HG03520 (cell line): ENCODE measurements around the gene NPHP4.

Source experiments
- ATAC-seq: cut with Tn5 transposase; IDR thresholded peaks from one replicate; pipeline ENCODE4 v1.9.1; 2021; ENCODE audit warnings: mild to moderate bottlenecking, moderate library complexity; ENCODE audit not compliant: unreplicated experiment

NPHP4 gene

DNA sequence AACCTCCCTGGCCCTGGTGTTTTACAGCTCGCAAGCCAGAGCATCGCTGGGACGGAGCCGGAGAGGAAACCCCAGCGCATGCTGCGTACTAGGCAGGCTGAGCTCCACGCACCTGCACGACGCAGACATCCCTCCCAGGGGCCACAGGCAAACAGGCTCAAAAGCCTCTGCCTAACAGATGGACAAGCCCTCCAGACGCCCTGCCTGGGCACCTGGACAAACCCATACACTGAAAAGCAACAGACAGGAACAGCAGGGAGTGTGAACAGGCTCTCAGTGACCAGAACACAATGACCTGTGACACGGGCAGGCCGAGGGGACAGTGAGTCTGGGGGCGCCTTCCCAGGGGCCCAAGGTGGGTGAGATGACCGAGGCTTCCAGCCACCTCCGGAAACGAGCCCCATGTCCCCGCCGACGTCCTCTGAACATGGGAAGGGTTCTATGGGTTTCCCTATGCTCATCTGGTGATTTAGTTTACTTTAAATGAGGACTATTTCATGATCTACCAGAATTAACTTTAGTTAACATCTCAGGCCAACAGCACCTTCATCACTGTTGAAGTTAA, 40.3 kb downstream of the NPHP4 start:
- ATAC-seq = no peak

DNA sequence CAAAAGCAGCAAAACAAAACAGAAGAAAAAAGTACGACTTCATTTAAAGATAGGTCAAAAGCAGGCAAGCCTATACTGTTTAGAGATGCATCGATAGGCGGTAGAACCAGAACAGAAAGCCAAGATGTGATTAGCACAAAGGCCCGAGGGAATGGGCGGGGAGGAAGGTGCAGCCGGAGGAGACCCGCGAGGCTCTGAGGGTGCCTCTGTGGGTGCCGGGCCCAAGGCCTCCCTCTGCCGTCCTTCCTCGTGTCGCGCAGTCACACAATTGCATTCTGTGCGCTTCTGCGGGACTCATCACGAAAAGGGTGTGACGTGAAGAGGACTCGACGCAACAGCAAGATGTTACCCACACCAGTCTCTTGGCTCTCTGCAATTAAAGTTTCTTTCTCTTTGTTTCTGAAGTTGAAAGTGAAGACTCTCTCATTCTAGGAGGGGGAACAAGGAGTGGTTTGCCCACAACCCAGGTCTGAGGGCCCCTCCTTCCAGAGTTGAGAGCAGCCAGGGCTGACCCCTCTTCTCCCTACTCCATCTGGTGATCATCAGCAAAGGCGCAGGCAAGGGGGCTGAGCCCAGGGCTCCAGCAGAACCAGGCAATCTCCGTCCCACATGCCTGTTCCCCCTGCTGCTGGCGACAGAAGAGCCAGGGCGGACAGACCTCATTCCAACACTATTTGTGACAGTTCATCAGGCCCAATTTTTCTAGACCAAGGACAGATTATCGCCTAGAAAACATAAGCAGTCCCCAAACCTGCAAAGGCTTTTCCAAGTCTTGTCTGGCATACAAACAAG, 41.0 kb downstream of the NPHP4 start:
- ATAC-seq = no peak

DNA sequence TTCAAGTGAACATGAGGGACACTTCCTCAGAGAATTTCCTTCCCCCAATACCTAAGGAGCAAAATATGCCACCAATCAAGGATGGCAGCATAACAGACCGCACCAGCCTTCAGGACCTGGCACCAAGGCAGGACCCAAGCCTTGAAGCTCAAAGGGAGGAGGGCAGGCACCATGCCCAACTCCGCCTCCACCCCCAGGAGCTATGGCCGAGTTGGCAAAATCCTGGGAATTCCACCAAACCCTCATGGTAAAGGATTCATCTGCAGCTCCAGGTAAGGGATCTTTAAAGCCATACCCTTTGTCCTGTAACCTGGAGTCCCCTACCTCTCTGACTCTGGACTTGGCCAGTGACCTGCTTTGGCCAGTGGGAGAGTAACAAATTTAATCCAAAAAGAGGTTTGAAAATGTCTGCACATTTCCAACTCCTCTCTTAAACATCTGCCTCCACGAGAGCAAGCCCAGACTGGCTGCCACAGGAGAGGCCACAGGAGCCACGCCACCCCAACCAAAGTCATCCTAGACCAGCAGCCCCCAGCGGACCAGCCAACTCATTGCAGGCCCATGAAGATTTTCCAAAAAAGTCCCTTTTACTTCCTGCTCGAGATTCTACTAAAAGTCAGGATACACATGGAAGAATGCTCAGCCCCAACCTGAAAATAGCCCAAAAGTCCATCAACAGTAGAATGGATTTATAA, 41.9 kb downstream of the NPHP4 start:
- ATAC-seq = no peak

DNA sequence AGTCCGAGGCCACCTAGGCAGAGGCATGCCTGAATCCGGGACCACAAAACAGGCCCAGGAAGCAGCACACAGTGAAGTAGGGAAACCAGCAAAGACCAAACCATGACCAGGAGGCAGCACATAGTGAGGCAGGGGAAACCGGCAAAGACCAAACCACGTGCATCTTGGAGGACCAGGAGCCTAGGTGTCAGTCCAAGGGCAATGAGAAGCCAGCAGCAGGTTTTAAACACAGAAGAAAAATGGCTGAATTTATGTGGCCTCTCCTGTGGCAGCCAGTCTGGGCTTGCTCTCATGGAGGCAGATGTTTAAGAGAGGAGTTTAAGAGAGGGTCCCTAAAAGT, 42.5 kb downstream of the NPHP4 start:
- ATAC-seq = no peak

DNA sequence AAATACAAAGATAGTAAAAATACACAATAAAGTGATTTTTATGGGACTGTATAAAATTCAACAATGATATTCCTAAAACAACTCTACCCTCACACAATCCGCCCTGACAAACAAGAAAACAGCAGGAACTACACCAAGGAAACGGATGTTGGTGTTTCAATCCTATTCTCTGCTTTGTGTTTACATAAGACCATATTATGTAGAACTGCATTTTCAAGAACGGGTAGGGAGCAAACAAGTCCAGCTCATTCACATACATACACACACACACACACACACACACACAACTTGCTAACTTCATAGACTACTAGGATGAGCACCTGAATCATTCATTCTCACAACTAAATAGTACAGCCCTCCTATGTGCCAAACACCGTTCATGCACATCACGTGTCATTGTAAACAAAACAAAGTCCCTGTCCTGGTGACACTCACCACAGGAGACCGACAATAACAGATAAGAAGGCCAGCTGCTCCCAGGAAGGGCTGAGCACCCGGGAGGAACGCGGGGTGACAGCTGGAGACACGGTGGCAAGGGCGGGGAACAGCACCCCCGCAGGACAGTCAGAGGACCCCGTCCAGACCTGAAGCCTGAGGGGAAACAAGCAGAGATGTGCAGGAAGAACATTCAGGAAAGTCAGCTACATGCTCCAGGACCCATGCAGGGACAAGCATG, 43.0 kb downstream of the NPHP4 start:
- no peak for ATAC-seq

DNA sequence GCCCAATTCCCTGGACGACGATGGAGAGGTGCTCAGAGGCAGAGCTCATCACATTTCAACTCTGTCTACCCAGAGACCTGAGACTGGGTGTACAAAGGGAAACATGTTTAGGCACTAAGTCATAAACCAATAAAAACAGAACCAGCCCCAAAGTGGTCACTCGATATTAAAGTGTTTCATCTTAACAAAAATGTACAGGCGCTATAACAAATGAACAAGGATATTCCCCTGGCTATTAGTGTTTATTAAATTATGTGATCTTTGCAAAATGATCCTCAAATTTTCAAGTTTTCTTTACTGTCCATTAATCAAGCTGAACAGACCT, 43.6 kb downstream of the NPHP4 start:
- no peak for ATAC-seq

DNA sequence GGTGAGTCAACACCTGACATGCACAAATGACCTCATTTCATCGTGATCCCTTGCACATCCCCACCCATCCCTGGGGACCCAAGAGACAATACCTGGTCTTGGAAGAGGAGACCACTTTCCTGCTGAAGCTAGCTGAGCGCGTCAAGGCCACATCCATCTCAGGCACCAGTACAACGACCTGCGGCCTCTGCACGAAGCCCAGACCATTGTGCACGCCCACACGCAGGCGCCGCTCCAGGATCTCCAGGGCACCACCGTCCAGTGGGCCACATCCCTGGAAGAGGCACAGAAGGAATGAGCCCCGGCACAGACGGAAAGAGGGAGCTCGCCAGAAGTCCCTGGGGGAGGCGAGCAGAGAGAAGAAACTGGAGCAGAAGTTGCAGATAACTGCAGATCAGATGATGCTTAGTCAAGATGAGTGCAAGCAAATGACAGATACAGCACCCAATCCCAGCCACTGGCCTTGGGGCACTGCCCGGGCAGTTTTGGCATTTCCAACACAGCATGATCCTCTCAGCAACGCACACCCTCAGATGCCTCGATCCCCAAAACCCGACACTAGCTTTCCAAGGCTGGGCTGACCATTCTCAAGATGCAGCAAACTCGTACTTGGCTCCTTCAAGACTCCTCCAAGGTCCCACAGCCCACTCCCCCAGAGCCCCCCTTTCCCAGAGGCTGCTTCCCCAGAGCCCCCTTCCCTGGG, 44.1 kb downstream of the NPHP4 start:
- ATAC-seq = no peak

DNA sequence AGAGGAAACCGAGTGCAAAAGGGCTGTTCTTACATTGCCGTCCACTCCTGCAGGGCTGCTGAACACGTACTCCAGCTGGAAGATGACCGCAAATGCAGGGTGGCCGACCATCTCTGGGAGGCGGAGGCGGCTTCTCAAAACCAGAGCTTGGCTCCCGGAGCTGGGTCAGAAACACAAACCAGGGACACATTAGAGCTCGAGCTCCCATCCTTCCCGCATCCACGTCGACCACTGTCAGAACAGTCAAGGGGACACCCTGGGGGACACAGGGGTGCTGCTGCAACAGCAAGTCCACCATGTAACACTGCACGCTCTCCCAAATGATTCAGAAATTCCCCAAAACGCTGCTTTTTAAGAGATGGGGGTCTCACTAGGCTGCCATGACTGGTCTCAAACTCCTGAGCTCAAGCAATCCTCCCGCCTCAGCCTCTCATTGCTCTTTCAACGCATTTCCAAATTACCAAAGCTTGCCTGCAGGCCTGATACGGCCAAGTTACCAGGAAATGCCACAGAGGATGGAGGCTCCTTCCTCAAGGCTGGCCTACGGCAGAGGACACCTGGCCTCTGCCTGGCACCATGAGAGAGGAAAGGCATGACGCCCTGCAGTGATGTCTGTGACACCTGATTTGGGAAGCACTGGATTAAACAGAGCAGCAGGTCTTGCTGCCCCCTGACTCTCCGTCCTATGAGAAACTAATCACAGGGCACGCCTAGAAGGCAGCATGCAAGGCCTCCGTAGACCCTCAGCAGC, 45.0 kb downstream of the NPHP4 start:
- no peak for ATAC-seq

DNA sequence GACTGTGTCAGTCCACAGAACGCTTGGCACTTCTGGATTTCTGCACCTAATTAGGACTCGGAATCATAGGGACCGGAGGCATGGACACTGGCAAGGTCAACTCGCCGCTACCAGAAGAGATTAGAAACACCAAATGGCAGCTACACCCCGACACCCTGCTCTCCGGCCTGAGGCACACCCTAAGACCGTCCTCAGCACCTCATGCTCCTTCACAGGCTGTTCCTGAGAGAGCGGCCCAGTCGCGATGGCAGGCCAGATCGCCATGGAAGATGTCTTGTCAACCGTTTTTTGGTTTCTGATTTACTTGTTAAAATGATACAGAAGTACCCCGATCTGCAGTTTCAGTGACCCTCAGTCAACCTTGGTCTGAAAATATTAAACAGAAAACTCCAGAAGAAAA, 46.8 kb downstream of the NPHP4 start:
- no peak for ATAC-seq

DNA sequence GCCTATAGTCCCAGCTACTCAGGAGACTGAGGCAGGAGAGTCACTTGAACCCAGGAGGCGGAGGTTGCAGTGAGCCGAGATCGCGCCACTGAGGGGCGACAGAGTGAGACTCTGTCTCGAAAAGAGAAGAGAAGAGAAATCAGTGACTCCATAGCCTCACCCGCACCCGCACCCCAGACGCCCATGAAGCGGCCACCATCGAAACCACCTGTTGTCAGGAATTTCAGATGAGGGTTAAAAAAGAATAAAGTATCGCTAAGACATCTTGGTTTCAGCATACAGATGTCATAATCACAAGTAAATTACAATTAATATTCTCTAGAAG, 47.4 kb downstream of the NPHP4 start:
- no peak for ATAC-seq

DNA sequence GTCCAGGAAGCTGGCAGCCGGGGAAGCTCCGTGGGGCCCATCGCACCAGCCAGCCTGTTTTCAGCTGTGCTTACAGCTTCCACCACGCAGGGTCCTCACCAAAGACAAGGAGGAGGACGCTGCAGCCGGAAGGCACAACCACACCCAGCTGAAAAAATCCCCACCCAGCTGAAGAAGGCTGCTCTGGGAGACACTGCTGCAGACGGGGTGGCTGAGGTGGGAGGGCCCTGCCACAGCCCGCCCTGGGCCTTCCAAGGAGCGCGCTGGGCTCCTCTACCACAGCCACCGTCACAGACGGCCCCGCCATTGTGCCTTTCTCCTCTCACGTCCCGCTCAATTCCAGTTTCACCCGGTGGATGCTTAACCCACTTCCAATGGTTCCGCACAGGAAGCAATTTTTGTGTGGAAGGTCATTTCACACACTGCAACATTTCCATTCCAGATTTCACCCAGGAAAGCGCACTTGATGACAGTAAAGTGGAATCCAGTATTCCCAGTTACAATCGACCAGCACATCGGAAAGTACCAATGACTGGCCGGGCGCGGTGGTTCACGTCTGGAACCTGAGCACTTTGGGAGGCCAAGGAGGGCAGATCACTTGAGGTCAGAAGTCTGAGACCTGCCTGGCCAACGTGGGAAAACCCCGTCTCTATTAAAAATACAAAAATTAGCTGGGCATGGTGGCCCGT, 47.9 kb downstream of the NPHP4 start:
- ATAC-seq = no peak

DNA sequence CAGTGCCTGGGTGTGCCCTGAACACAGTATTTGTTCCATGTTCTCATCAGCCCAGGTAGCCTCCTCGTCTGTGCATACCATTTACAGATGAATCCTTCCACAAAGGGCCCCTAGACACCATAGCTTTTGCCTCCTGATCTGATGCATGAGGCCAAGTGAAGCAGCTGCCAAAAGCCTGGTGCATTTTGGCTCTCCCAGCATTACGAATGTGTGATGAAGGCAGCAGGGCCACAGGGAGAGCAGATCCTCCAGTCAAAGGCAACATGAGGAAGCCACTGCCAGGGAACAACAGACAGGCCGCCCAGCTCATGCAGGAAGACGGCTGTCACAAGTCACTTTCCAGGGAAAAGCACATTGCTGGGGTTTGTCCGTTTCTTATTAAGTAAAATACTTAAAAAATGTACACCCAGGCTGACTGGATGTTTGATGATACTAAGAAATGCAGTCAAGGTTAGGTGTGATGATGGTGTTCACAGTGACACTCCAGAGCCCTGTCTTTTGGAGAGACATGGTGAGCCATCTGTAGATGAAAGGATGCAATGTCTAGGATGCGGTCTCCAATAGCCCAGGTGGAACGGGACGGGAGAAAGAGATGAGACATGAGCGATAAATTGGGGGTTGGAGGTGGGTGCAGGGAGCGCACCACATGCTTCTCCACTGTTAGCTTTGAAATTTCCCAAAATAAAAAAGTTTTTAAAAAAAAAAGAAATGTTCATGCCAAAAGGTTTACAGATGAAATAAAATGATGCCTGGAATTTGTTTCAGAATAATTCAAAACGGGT, 48.7 kb downstream of the NPHP4 start:
- no peak for ATAC-seq

DNA sequence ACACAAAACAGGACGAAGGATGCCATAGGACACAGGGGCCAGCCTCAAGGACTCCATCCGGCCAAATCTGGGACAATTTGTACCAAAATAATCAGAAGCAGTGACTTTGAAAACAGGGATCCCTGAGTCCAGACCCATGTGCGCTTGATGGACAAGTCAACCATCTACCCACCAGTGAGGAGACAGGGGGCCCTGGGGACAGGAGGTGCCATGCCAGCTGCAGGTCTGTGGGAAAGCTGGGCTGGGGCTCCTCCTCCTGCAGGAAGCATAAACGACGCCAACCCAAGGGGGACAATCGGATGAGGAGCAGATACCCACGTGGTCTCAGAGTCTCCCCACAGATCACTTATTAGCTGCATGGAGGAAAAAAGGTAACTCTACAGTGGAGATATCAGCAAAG, 50.6 kb downstream of the NPHP4 start:
- no peak for ATAC-seq

DNA sequence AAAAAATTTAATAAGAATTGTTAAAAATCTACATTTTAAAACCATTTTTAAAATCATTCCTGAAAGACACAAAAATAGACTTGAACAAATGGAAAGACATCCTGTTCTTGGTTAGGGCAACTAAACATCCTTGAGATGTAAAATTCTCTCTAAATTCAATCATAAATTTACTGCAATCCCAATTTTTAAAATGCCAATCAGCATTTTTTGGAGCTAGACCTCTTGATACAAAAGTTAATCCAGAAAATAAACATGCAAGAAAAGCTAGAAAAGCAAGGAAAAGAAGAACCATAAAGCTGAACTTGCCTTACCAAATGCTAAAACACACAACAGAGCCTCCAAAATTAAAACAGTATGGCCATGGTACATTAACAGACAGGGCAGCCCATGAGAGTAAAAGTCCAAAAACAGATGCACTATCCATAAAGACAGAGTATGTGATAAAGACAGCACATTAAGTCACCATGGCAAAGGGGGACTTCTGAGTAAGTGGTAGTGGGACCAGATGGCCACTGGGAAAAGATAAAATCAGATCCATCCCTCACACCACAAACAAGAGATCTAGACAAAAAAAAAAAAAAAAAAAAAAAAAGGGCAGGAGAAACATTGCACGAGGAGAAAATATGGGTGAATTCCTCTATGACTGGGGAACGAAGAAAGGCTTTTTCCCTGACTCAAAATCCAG, 51.4 kb downstream of the NPHP4 start:
- no peak for ATAC-seq

DNA sequence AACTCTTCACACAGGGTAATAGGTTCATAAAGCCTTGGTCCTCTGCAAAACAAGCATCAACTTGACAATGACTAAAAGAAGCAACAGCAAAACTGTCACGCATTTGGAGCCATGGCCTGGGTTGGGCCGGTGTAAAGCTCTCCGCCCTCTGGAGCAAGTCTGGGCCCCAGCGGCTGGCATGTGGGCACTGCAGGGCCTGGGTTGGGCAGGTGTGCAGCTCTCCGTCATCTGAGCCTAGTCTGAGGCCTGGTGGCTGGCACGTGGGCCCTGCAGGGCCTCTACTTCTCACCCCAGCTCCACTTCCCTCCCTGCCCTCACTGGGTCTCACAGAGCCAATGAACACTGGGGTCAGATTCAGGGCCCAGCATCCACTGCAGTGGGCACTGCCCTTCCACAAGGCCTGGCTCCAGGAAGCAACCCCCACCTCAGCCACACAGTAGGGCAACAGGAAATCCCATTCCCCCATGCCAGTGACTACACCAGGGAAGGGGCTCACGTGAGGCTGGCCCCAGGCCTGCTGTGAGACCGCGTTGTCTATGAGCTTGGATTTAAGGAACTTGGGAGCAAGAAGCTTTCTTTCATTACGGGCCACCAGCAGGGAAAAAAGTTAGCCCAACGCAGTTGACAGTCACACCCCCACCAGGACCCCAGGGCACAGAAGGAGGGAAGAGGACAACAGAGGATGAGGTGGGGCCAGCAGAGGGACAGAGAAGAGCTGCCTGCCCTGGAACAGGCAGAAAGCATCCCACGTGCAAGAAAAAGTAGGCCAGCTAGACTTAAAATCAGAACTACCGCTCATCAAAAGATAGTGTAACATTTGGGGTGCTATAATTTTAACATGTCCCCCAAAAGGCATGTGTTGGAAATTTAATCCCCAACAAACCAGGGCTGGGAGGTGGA, 52.7 kb downstream of the NPHP4 start:
- ATAC-seq = no peak

DNA sequence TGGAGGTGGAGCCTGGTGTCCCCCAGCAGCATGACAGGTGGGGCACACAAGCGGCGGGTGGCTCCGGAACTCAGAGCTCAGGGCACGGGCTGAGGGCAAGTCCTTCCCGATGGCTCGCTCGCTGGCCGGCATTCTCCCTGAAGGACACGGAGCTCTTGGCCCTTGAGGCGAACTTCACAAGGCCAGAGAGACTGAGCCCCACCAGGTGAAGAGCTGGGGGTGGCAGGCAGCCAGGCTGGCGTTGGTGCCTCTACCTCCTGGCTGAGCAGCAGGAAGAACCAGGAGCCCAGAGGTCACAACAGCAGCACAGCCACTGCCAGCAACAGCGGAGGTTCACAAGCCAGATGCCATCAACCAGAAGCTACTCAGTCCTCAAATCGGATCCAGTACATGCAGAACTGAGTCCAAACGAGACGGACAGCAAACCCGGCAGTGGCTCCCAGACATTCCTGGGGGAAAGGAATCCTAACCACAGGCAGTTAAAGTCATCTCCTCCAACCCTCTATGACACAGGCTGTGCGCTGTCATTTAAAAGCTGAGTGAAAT, 54.1 kb downstream of the NPHP4 start:
- no peak for ATAC-seq

DNA sequence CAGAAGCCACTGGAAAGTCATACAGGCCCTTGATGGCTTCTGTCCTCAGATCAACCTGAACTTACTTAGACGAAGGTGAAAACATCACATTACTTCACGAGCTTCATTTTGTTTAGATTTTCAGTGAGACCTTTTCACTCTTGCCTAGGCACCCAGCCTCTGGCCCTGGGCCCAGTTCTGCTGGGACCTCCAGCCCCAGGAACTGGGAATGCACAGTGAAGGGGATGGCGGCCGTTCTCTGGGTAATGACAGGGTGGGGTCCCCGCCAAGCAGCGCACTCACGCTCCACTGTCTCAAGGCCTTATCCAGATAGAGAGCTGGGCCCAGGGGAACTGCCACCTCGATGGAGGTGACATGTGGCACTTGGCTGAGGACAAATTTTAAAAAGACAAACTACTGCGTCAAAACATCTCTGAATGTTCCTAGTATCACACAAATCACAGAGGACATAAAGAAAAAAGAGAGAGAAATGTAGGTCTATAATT, 54.8 kb downstream of the NPHP4 start:
- no peak for ATAC-seq
